Measurements from ENCODE around the gene MAP4K4. TPM values are rescaled to one million over a fixed set of nuclear protein-coding genes. Genes with fewer than 3 reads are reported as not detected.
"Not testable (repeated sequence)": the region's sequence is repeated elsewhere in the genome, so short reads cannot be mapped to it uniquely, and the experiment has no call there.

Gene MAP4K4
- total and polyA plus RNA-seq, 4 donors: 106 to 363 (median 200) TPM

DNA sequence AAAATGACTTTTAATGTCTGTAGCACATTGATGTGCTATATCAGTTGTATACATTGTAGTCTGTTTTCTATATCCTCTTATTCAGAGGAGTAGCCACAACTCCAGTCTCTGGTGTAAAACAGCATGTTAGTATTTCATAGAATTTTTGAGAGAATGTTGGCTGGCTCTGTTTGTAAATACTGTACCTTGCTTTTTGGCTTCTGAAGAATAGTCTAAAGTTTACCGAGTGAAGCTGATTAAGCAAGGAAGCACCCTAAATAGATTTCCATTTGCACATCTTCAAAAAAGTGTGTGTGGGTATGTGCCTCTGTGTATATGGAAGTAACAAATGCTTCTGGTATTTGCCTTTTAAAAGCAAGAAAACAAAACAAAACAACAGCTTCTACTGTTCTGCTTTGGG lies 50.5 kb downstream of the MAP4K4 start:
- Histone ChIP-seq H3K27ac (ENCODE audit: low read depth, low read length) (no peak overlapping the region), H3K27me3 (ENCODE audit: control insufficient read depth, insufficient read depth, low read length) (no peaks in the 10 kb centered on the region), H3K9me3 (ENCODE audit: control insufficient read depth, insufficient read depth, low read length) (no peaks in the 10 kb centered on the region), H3K4me3 (ENCODE audit: low read depth, low read length) (no peak overlapping the region), H3K4me1 (ENCODE audit: control insufficient read depth, insufficient read depth, low read length) (peaks cover 28% of the 10 kb centered on the region), H3K36me3 (ENCODE audit: control insufficient read depth, insufficient read depth, low read length) (no peaks in the 10 kb centered on the region)
- no CpG with 5 or more reads among the region's 1 CpG for WGBS (ENCODE audit: insufficient coverage)
- no peak for DNase-seq (ENCODE audit: low read depth in 4 of 6, low spot score in 6 of 6)

GRCh38 chr2:101748462-101748861 lies 51.0 kb downstream of the MAP4K4 start:
- not testable (repeated sequence) for H3K9me3 ChIP-seq (ENCODE audit: control insufficient read depth, insufficient read depth, low read length); H3K4me3 ChIP-seq (ENCODE audit: low read depth, low read length); H3K36me3 ChIP-seq (ENCODE audit: control insufficient read depth, insufficient read depth, low read length); DNase-seq (ENCODE audit: low read depth in 4 of 6, low spot score in 6 of 6); H3K27ac ChIP-seq (ENCODE audit: low read depth, low read length); H3K27me3 ChIP-seq (ENCODE audit: control insufficient read depth, insufficient read depth, low read length)
- H3K4me1 ChIP-seq (ENCODE audit: control insufficient read depth, insufficient read depth, low read length): peaks cover 24% of the 10 kb centered on the region
- WGBS (ENCODE audit: insufficient coverage): no CpG with 5 or more reads among the region's 4 CpGs

- H3K36me3 ChIP-seq (ENCODE audit: control insufficient read depth, insufficient read depth, low read length): no peaks in the 10 kb centered on the region
- WGBS (ENCODE audit: insufficient coverage): no CpG with 5 or more reads among the region's 3 CpGs
- no peak overlapping the region for H3K4me3 ChIP-seq (ENCODE audit: low read depth, low read length)
- peaks cover 26% of the 10 kb centered on the region for H3K4me1 ChIP-seq (ENCODE audit: control insufficient read depth, insufficient read depth, low read length)
- H3K9me3 ChIP-seq (ENCODE audit: control insufficient read depth, insufficient read depth, low read length): no peaks in the 10 kb centered on the region
- no peak for DNase-seq (ENCODE audit: low read depth in 4 of 6, low spot score in 6 of 6)
- peak overlapping the region; percentile 91 for H3K27ac ChIP-seq (ENCODE audit: low read depth, low read length)
- no peaks in the 10 kb centered on the region for H3K27me3 ChIP-seq (ENCODE audit: control insufficient read depth, insufficient read depth, low read length)
These were observed 53.2 kb downstream of the MAP4K4 start for GRCh38 chr2:101750688-101751087.

DNA sequence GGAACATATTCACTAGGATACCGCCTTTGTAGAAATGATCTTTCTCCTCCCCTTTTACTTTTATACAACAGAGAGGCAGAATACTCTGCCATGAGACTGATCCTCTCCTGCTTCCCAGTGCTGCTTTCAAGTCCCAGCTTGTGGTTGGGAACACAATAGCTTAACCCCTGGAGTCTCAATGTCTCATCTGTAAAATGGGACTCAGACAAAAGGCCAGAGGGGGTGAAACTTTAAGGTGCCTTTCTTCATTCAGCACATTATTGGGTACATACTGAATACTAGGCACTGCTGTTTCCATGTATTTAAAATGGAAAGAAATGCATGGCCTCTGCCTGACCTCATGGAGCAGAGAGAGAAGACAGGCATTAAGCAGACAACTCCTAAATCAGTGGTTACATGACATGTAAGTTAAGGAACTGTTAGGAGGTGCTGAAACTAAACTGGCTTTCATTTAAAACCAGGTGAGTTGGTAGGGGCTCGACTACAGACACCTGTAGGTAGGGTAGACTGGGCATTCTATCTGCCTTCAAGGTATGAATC lies 53.8 kb downstream of the MAP4K4 start:
- Histone ChIP-seq H3K4me1 (ENCODE audit: control insufficient read depth, insufficient read depth, low read length) (peaks cover 33% of the 10 kb centered on the region), H3K27me3 (ENCODE audit: control insufficient read depth, insufficient read depth, low read length) (no peaks in the 10 kb centered on the region), H3K27ac (ENCODE audit: low read depth, low read length) (peak overlapping the region; percentile 91), H3K36me3 (ENCODE audit: control insufficient read depth, insufficient read depth, low read length) (no peaks in the 10 kb centered on the region), H3K9me3 (ENCODE audit: control insufficient read depth, insufficient read depth, low read length) (no peaks in the 10 kb centered on the region), H3K4me3 (ENCODE audit: low read depth, low read length) (no peak overlapping the region)
- 75% methylated on average over 1 of the region's 2 CpGs for WGBS (ENCODE audit: insufficient coverage)
- DNase-seq (ENCODE audit: low read depth in 4 of 6, low spot score in 6 of 6): no peak

DNA sequence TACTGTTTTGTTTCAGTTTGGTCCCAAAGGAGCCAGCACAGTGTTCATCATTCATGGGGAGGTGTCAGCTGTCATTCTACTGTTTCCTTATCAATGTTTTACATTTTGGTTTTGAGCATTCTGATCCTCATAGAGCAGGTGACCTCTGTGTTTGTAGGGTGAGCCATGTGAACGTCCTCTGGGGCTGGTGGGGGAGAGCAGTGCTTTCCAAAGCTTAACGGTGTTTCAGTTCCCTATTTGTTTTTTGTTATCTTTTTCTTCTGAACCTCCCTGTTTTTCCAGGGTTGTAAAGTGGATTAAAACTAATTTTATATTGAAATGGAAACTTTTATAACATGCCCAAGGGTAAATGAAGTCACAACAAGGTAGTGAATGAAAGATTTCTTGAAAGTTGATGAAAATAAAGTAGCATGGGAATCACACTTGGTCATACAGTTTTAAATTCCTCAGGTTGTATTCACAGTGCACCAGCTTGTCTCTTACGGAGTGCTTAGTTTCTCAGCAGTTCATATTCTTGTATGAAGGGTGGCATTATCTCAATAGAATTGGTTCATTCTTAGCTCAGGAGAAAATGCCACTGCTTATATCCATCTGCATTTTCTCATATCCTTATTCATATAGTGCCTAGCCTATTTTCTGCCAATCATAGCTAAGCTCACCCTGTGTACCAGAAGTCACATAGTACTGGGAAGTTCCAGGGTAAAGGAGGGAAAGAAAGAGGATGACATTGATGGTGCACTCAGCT lies 54.5 kb downstream of the MAP4K4 start:
- Histone ChIP-seq H3K4me1 (ENCODE audit: control insufficient read depth, insufficient read depth, low read length) (peaks cover 35% of the 10 kb centered on the region), H3K27ac (ENCODE audit: low read depth, low read length) (peak overlapping the region; percentile 91), H3K36me3 (ENCODE audit: control insufficient read depth, insufficient read depth, low read length) (no peaks in the 10 kb centered on the region), H3K9me3 (ENCODE audit: control insufficient read depth, insufficient read depth, low read length) (no peaks in the 10 kb centered on the region), H3K4me3 (ENCODE audit: low read depth, low read length) (no peak overlapping the region), H3K27me3 (ENCODE audit: control insufficient read depth, insufficient read depth, low read length) (no peaks in the 10 kb centered on the region)
- 0% methylated on average over 1 of the region's 3 CpGs for WGBS (ENCODE audit: insufficient coverage)
- DNase-seq (ENCODE audit: low read depth in 4 of 6, low spot score in 6 of 6): no peak

- Histone ChIP-seq H3K4me3 (ENCODE audit: low read depth, low read length) (peak overlapping the region; percentile 9), H3K27me3 (ENCODE audit: control insufficient read depth, insufficient read depth, low read length) (no peaks in the 10 kb centered on the region), H3K27ac (ENCODE audit: low read depth, low read length) (peak overlapping the region; percentile 91), H3K9me3 (ENCODE audit: control insufficient read depth, insufficient read depth, low read length) (no peaks in the 10 kb centered on the region), H3K4me1 (ENCODE audit: control insufficient read depth, insufficient read depth, low read length) (peaks cover 36% of the 10 kb centered on the region), H3K36me3 (ENCODE audit: control insufficient read depth, insufficient read depth, low read length) (no peaks in the 10 kb centered on the region)
- peak in 2 of 6 donors; percentile 63 for DNase-seq (ENCODE audit: low read depth in 4 of 6, low spot score in 6 of 6)
- WGBS (ENCODE audit: insufficient coverage): 17% methylated on average over 1 of the region's 5 CpGs
These were observed 55.5 kb downstream of the MAP4K4 start for GRCh38 chr2:101752716-101753616.

GRCh38 chr2:101753720-101754490 lies 56.4 kb downstream of the MAP4K4 start:
- WGBS (ENCODE audit: insufficient coverage): no CpG with 5 or more reads among the region's 5 CpGs
- Histone ChIP-seq H3K36me3 (ENCODE audit: control insufficient read depth, insufficient read depth, low read length) (no peaks in the 10 kb centered on the region), H3K4me1 (ENCODE audit: control insufficient read depth, insufficient read depth, low read length) (peaks cover 36% of the 10 kb centered on the region), H3K27ac (ENCODE audit: low read depth, low read length) (peak overlapping the region; percentile 91), H3K9me3 (ENCODE audit: control insufficient read depth, insufficient read depth, low read length) (no peaks in the 10 kb centered on the region), H3K27me3 (ENCODE audit: control insufficient read depth, insufficient read depth, low read length) (no peaks in the 10 kb centered on the region), H3K4me3 (ENCODE audit: low read depth, low read length) (no peak overlapping the region)
- DNase-seq (ENCODE audit: low read depth in 4 of 6, low spot score in 6 of 6): no peak

- WGBS (ENCODE audit: insufficient coverage): 60% methylated on average over 1 of the region's 2 CpGs
- peak in 1 of 6 donors; percentile 67 for DNase-seq (ENCODE audit: low read depth in 4 of 6, low spot score in 6 of 6)
- Histone ChIP-seq H3K4me1 (ENCODE audit: control insufficient read depth, insufficient read depth, low read length) (peaks cover 36% of the 10 kb centered on the region), H3K4me3 (ENCODE audit: low read depth, low read length) (no peak overlapping the region), H3K9me3 (ENCODE audit: control insufficient read depth, insufficient read depth, low read length) (no peaks in the 10 kb centered on the region), H3K27me3 (ENCODE audit: control insufficient read depth, insufficient read depth, low read length) (no peaks in the 10 kb centered on the region), H3K27ac (ENCODE audit: low read depth, low read length) (peak overlapping the region; percentile 91), H3K36me3 (ENCODE audit: control insufficient read depth, insufficient read depth, low read length) (no peaks in the 10 kb centered on the region)
These were observed 57.1 kb downstream of the MAP4K4 start for GRCh38 chr2:101754618-101755017.

DNA sequence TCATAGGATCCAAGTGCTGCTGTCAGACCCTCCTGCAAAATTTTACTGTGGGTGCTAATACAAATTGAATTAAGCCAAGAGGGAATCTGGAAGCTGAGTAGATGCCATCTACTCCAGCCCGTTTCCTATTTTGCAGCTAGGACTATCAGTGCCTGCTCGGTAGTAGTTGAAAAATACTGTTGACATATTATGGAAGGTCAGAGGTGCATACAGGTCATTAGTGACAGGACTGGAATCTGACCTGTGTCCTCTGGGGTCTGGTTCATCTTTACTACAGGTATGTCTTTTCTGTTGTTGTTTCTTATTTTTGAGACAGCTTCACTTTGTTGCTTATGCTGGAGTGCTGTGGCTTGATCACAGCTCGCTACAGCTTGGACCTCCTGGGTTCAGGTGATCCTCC lies 58.8 kb downstream of the MAP4K4 start:
- Histone ChIP-seq H3K27me3 (ENCODE audit: control insufficient read depth, insufficient read depth, low read length) (no peaks in the 10 kb centered on the region), H3K36me3 (ENCODE audit: control insufficient read depth, insufficient read depth, low read length) (no peaks in the 10 kb centered on the region), H3K9me3 (ENCODE audit: control insufficient read depth, insufficient read depth, low read length) (no peaks in the 10 kb centered on the region), H3K4me3 (ENCODE audit: low read depth, low read length) (no peak overlapping the region), H3K27ac (ENCODE audit: low read depth, low read length) (peak overlapping the region; percentile 91), H3K4me1 (ENCODE audit: control insufficient read depth, insufficient read depth, low read length) (peaks cover 35% of the 10 kb centered on the region)
- 81% methylated on average over 2 of the region's 3 CpGs for WGBS (ENCODE audit: insufficient coverage)
- no peak for DNase-seq (ENCODE audit: low read depth in 4 of 6, low spot score in 6 of 6)

Measured in spinal cord (tissue), 10 donors.